HG03103 (cell line): ENCODE measurements around the gene PHYKPL.
"Not testable (repeated sequence)": the region's sequence is repeated elsewhere in the genome, so short reads cannot be mapped to it uniquely, and the experiment has no call there.

Experiments
- ATAC-seq: cut with Tn5 transposase; IDR thresholded peaks from one replicate; pipeline ENCODE4 v1.9.1; 2021; ENCODE audit warnings: low read depth; ENCODE audit not compliant: unreplicated experiment

PHYKPL gene

DNA sequence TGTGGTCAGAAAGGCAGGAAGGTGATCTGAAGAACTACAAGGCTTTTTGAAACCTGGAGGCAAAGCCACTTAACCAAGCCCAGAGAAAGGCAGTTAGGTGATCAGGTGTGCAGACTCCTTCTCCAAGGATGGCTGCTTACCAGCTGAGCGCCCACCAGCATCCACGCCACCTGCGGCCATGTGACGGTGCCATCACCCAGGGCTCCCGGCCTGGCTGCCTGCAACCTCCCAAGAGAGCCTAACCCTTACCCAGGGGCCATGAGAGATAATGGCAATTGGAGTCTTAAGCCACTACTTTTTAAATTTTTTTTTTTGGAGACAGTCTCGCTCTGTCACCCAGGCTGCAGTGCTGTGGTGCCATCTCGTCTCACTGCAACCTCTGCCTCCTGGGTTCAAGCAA lies 33.1 kb upstream of the PHYKPL start:
- no peak for ATAC-seq

GRCh38 chr5:178264044-178264443 lies 31.4 kb upstream of the PHYKPL start:
- no peak for ATAC-seq

DNA sequence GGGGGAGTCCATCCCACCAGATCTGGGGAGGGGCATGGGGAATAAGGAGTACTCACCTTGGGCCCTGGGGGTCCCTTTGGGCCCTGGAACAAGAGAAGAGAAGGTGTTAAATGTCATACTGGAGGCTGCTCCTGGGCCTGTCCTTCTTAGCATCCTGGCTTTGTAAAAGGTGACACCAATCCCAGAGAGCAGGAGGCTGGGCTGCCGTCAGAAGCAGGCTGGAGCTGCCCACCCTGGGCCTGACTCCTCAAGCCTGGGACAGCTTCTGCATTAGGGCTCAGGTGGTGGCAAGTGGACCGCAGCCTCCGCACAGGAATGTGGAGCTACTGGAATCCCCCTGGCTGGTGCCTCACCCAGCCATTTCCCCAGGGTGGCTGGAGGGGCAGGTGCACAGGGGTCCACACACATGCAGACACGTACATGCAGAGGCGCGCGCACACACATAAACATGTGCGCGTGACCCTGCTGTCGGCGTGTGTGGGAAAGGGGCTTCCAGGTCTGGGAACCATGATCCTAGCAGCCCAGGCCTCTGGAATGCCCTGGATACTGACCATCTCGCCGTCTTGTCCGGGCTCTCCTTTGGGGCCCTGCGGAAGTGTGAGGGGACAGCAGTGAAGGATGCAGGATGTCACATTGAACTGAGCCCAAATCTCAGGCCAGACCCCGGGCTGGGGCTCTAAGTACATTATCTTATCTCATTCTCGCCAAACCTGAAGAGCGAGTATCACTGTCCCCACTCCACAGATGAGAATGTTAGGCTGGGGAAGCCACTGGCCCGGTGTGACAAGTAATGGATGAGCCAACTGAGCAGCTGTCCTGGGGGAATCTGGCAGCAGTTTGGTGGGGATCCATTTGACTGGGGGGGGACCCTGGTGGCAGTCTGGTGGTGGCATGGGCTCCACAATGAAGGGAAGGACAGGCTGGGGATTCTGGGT lies 29.3 kb upstream of the PHYKPL start:
- no peak for ATAC-seq

DNA sequence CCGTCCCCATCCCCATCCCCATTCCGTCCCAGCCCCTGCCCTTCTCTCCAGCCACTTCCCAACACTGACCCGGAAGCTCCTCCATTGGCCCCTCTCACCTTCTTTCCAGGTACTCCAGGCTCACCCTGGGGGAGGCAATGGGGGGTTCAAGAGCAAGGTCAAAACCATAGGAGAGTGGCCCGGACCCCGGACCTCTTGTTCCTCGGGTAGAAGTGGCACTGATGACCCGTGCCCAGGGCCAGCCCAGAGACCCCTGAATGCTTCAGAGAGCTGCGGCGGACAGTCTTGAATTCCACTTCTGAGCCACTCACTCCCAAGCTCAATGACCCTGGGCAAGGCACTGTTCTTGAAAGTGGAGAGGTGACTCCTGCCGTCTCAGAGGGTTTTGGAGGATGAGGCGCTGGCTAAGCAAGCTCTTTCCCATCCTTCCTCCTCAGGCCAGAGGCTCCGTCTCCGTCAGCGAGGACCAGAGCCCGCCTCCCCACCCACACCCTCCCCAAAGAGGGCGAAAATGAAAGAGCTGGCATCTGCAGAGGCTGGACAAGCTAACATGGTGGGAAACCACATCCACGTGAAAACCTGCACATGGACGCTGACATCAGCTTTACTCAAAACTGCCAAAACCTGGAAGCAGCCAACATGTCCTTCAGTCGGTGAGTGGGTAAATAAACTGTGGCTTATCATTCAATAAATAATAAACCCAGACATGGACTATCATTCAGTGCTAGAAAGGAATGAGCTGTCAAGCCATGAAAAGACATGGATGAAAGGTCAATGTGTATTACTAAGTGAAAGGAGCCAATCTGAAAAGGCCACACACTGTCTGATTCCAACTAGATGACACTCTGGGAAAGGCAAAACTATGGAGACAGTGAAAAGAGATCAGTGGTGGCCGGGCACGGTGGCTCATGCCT lies 27.3 kb upstream of the PHYKPL start:
- ATAC-seq: no peak

DNA sequence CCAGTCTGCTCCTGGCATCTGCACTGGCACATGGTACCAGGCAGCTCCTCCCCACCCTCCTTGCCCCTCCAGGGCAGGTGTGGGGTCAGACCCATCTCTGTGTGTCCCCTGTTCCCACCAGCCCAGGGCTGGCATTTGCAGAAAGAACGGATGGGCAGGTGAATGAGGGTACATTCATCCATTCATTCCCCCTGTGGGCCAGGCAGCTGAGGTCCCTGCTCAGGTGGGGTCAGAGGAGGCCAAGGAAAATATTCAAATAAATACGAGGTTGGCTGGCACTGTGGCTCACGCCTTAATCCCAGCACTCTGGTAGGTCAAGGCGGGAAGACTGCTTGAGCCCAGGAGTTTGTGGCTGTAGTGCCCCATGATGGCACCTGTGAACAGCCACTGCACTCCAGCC lies 25.0 kb upstream of the PHYKPL start:
- no peak for ATAC-seq

- no peak for ATAC-seq
Measured at GRCh38 chr5:178256746-178257145, 24.1 kb upstream of the PHYKPL start.

DNA sequence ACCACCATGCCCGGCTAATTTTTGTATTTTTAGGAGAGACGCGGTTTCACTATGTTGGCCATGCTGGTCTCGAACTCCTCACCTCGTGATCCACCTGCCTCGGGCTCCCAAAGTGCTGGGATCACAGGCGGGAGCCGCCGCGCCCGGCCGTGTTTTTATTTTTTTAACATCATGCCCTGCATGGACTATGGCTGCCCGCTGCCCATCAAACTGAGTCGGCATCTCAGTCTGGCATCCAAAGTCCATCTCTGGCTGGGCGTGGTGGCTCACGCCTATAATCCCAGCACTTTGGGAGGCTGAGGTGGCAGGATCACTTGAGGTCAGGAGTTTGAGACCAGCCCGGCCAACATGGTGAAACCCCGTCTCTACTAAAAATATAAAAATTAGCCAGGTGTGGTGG lies 21.0 kb upstream of the PHYKPL start:
- not testable (repeated sequence) for ATAC-seq

- ATAC-seq: no peak
Measured at GRCh38 chr5:178252258-178252657, 19.7 kb upstream of the PHYKPL start.

- no peak for ATAC-seq
Measured at GRCh38 chr5:178250263-178250662, 17.7 kb upstream of the PHYKPL start.

GRCh38 chr5:178249191-178249989 lies 16.8 kb upstream of the PHYKPL start:
- no peak for ATAC-seq

DNA sequence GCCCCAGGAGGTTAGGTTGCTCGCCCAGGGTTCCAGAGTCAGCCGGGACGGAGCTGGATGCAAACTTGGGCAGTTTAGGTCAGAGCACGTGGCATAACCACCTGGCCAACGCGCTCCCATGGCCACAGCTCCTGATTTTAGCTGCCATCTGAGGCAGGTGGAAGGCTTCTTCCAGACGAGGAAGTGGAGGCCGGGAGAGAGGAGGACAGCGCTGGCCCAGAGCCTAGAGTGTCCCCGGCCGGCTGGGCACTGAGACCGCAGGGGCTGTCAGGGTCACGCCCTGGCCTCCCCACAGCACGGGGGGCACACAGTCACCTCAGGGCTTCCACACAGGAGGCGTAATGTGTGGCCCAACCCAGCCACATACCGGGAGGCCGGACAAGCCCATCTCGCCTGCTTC lies 16.1 kb upstream of the PHYKPL start:
- ATAC-seq: no peak

DNA sequence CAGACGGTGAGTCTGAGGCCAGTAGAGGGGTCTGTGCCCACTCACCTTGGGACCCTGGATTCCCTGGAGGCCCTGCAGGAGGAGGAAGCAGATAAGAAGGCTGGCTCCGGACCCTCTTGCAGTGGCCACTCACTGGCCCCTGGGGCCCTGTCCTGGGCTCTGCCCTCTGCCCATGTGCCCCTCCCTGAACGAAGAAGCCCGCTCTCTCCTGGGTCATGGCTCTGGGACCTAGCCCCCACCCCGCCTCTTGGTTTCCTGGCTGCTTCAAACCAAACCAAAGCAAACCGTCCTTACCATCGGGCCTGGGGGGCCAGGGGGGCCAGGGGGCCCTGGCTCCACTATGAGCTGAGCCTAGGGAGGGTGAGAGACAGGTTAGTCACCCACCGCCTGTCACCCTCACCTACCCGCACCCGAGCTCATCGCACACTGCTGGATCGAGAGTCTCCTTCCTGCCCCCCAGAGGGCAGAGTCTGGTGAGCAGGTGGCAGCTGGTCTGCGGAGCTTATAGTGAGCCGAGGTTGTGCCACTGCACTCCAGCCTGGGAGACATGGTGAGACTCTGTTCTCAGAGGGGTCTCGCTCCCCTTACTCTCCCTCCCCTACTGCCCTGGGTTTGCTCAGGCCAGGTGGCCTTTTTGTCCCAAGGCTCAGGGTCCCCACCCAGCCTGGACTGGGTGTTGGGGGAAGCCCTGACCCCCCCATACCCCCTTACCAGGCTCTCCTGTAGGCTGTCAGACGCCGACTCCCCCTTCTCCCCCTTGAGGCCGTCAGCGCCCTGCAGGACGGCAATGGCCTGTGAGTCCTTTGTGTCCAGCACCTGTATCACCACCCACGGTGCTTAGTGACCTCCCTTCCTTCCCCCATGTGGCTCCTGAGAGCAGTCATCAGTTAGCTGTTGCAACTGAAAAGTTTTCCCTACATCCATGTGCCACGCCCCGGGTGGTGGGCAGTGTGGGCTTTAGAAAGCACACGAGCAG lies 15.2 kb upstream of the PHYKPL start:
- no peak for ATAC-seq

DNA sequence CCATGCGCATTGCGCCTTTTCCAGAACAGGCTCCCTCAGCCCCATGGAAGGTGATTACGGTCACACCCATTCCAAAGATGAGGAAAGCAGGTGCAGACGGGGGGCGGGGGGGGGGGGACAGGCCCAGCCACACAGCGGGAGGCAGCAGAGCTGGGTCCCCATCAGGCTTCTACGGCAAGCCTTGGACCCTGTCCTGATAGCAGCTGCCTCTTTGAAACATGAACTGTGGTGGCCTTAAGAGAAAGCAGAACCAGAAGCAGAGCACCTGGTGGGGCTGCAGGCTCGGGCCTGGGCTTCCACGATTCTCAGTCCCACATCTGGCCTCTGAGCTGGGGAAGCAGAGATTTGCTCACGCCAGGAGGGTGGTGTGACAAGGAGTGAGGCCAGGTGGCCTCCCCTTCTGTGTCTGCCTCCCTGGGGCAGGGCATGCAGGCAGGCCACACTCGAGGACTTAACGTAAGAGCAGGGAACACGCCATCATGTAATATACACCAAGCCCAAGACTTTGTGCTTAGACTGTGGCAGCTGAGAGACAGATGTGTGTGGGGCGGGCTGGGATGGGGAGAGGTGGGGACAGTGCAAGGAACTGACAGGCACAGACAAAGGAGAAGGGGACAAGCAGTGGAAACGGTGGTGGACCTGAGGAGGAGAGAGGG lies 14.2 kb upstream of the PHYKPL start:
- ATAC-seq: no peak

DNA sequence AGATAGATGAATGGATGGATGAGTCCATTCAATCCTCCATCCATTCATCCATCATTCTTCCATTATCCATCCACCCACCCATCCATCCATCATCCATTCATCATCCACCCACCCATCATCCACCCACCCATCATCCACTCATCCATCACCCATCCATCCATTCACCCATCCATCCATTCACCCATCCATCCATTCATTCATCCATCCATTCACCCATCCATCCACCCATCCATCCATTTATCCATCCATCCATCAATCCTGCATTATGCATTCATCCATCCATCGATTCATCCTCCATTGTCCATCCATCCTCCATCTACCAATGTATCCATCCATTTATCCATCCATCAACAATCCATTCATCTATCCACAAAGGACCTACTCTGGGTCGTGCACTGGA lies 12.8 kb upstream of the PHYKPL start:
- ATAC-seq: no peak

DNA sequence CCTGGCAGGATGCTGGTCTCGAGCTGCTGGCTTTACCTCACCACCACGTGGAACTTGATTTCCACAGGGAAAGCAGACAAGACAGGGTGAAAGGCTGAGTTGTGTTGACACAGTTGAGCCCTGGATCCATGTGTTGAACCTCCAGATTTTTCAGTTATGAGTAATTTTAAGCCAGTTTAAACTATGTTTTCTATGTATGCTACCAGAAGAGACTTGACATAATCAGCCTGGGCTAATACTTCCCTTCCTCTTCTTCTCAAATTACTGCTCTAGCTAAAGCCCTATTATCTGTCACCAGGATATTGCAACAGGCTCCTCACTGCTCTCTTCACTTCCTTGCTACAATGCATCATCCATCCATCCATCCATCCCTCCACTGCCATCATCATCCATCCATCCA lies 12.0 kb upstream of the PHYKPL start:
- ATAC-seq: no peak

GRCh38 chr5:178242416-178242815 lies 9.8 kb upstream of the PHYKPL start:
- no peak for ATAC-seq

GRCh38 chr5:178241688-178242231 lies 9.2 kb upstream of the PHYKPL start:
- no peak for ATAC-seq

DNA sequence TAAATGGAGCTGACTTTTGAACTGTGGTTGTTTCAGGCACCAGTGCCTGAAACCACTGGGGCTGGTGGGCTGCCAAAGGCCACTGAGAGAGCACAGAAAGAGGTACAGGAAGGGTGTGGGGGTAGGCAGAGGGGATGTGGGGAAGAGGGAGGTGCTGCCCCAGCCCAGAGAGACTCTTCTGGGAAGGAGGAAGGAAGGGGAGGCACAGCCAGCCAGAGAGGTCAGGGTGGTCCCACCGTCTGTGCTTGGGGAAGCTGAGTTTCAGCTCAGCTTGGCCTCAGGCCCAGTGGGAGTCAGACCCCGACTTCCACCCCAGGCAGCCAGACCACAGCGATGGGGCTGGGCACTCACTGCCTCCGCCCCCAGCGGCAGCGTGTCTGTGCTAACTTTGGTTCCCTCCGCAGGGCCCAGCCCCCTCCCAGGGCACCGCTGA lies 8.6 kb upstream of the PHYKPL start:
- no peak for ATAC-seq

GRCh38 chr5:178240766-178241165 lies 8.2 kb upstream of the PHYKPL start:
- no peak for ATAC-seq
